ENCODE measurements around the gene LRRFIP1.
"Not testable (repeated sequence)": the region's sequence is repeated elsewhere in the genome, so short reads cannot be mapped to it uniquely, and the experiment has no call there.

LRRFIP1 gene

GRCh38 chr2:237686659-237687136 lies 59.3 kb downstream of the LRRFIP1 start:
- Histone ChIP-seq H3K4me3 (ENCODE audit: low read length in 2 of 2) (no peak overlapping the region), H3K27me3 (ENCODE audit: control insufficient read depth in 2 of 2, insufficient read depth in 2 of 2, low read length in 2 of 2) (no peaks in the 10 kb centered on the region), H3K4me1 (ENCODE audit: control insufficient read depth in 2 of 2, insufficient read depth in 2 of 2, low read length in 2 of 2) (peaks cover 7 to 48% of the 10 kb centered on the region in 2 donors), H3K9ac (ENCODE audit: low read depth in 1 of 2, low read length in 2 of 2) (no peak overlapping the region), H3K36me3 (ENCODE audit: control insufficient read depth in 2 of 2, insufficient read depth in 2 of 2, low read length in 2 of 2) (no peaks in the 10 kb centered on the region), H3K27ac (ENCODE audit: low read depth in 2 of 2, low read length in 2 of 2) (no peak overlapping the region), H3K9me3 (ENCODE audit: control insufficient read depth in 2 of 2, low read length in 2 of 2) (no peaks in the 10 kb centered on the region)

GRCh38 chr2:237688081-237688480 lies 60.7 kb downstream of the LRRFIP1 start:
- Histone ChIP-seq H3K4me1 (ENCODE audit: control insufficient read depth in 2 of 2, insufficient read depth in 2 of 2, low read length in 2 of 2) (peaks cover 5 to 38% of the 10 kb centered on the region in 2 donors), H3K27ac (ENCODE audit: low read depth in 2 of 2, low read length in 2 of 2) (peak overlapping the region; percentile 73 to 77), H3K27me3 (ENCODE audit: control insufficient read depth in 2 of 2, insufficient read depth in 2 of 2, low read length in 2 of 2) (no peaks in the 10 kb centered on the region)

GRCh38 chr2:237688541-237688940 lies 61.2 kb downstream of the LRRFIP1 start:
- Histone ChIP-seq H3K4me1 (ENCODE audit: control insufficient read depth in 2 of 2, insufficient read depth in 2 of 2, low read length in 2 of 2) (peaks cover 10 to 38% of the 10 kb centered on the region in 2 donors), H3K27ac (ENCODE audit: low read depth in 2 of 2, low read length in 2 of 2) (peak overlapping the region; percentile 73 to 77)
- H3K9ac ChIP-seq (ENCODE audit: low read depth in 1 of 2, low read length in 2 of 2); H3K9me3 ChIP-seq (ENCODE audit: control insufficient read depth in 2 of 2, low read length in 2 of 2); H3K4me3 ChIP-seq (ENCODE audit: low read length in 2 of 2); H3K27me3 ChIP-seq (ENCODE audit: control insufficient read depth in 2 of 2, insufficient read depth in 2 of 2, low read length in 2 of 2); H3K36me3 ChIP-seq (ENCODE audit: control insufficient read depth in 2 of 2, insufficient read depth in 2 of 2, low read length in 2 of 2): not testable (repeated sequence)

More at GRCh38 chr2:237688081-237688480, 60.7 kb downstream of the LRRFIP1 start:
- H3K9ac ChIP-seq (ENCODE audit: low read depth in 1 of 2, low read length in 2 of 2) = no peak overlapping the region
- H3K4me3 ChIP-seq (ENCODE audit: low read length in 2 of 2) = no peak overlapping the region
- H3K9me3 ChIP-seq (ENCODE audit: control insufficient read depth in 2 of 2, low read length in 2 of 2) = no peaks in the 10 kb centered on the region
- no peaks in the 10 kb centered on the region for H3K36me3 ChIP-seq (ENCODE audit: control insufficient read depth in 2 of 2, insufficient read depth in 2 of 2, low read length in 2 of 2)

- Histone ChIP-seq H3K27ac (ENCODE audit: low read depth in 2 of 2, low read length in 2 of 2) (peak overlapping the region; percentile 26 to 30), H3K9ac (ENCODE audit: low read depth in 1 of 2, low read length in 2 of 2) (peak overlapping the region in 1 of 2 donors; percentile 30), H3K4me1 (ENCODE audit: control insufficient read depth in 2 of 2, insufficient read depth in 2 of 2, low read length in 2 of 2) (peaks cover 20 to 46% of the 10 kb centered on the region in 2 donors), H3K36me3 (ENCODE audit: control insufficient read depth in 2 of 2, insufficient read depth in 2 of 2, low read length in 2 of 2) (no peaks in the 10 kb centered on the region), H3K4me3 (ENCODE audit: low read length in 2 of 2) (no peak overlapping the region), H3K9me3 (ENCODE audit: control insufficient read depth in 2 of 2, low read length in 2 of 2) (no peaks in the 10 kb centered on the region), H3K27me3 (ENCODE audit: control insufficient read depth in 2 of 2, insufficient read depth in 2 of 2, low read length in 2 of 2) (no peaks in the 10 kb centered on the region)
Measured at GRCh38 chr2:237689336-237690131, 62.1 kb downstream of the LRRFIP1 start.

GRCh38 chr2:237691029-237691907 lies 63.9 kb downstream of the LRRFIP1 start:
- Histone ChIP-seq H3K4me1 (ENCODE audit: control insufficient read depth in 2 of 2, insufficient read depth in 2 of 2, low read length in 2 of 2) (peaks cover 33 to 61% of the 10 kb centered on the region in 2 donors), H3K27me3 (ENCODE audit: control insufficient read depth in 2 of 2, insufficient read depth in 2 of 2, low read length in 2 of 2) (no peaks in the 10 kb centered on the region), H3K36me3 (ENCODE audit: control insufficient read depth in 2 of 2, insufficient read depth in 2 of 2, low read length in 2 of 2) (no peaks in the 10 kb centered on the region), H3K9me3 (ENCODE audit: control insufficient read depth in 2 of 2, low read length in 2 of 2) (no peaks in the 10 kb centered on the region), H3K27ac (ENCODE audit: low read depth in 2 of 2, low read length in 2 of 2) (peak overlapping the region; percentile 87 to 89), H3K9ac (ENCODE audit: low read depth in 1 of 2, low read length in 2 of 2) (peak overlapping the region; percentile 81 to 86), H3K4me3 (ENCODE audit: low read length in 2 of 2) (peak overlapping the region; percentile 72 to 79)

- Histone ChIP-seq H3K27ac (ENCODE audit: low read depth in 2 of 2, low read length in 2 of 2) (peak overlapping the region; percentile 95 to 96), H3K4me1 (ENCODE audit: control insufficient read depth in 2 of 2, insufficient read depth in 2 of 2, low read length in 2 of 2) (peaks cover 33 to 66% of the 10 kb centered on the region in 2 donors), H3K4me3 (ENCODE audit: low read length in 2 of 2) (peak overlapping the region; percentile 80 to 88), H3K27me3 (ENCODE audit: control insufficient read depth in 2 of 2, insufficient read depth in 2 of 2, low read length in 2 of 2) (no peaks in the 10 kb centered on the region), H3K9ac (ENCODE audit: low read depth in 1 of 2, low read length in 2 of 2) (peak overlapping the region; percentile 85 to 98), H3K9me3 (ENCODE audit: control insufficient read depth in 2 of 2, low read length in 2 of 2) (no peaks in the 10 kb centered on the region), H3K36me3 (ENCODE audit: control insufficient read depth in 2 of 2, insufficient read depth in 2 of 2, low read length in 2 of 2) (no peaks in the 10 kb centered on the region)
Measured at GRCh38 chr2:237691908-237692600, 64.7 kb downstream of the LRRFIP1 start.

GRCh38 chr2:237692601-237693290 lies 65.4 kb downstream of the LRRFIP1 start:
- H3K9me3 ChIP-seq (ENCODE audit: control insufficient read depth in 2 of 2, low read length in 2 of 2) = no peaks in the 10 kb centered on the region
- H3K9ac ChIP-seq (ENCODE audit: low read depth in 1 of 2, low read length in 2 of 2) = peak overlapping the region; percentile 85 to 98
- peaks cover 38 to 69% of the 10 kb centered on the region in 2 donors for H3K4me1 ChIP-seq (ENCODE audit: control insufficient read depth in 2 of 2, insufficient read depth in 2 of 2, low read length in 2 of 2)
- H3K4me3 ChIP-seq (ENCODE audit: low read length in 2 of 2) = peak overlapping the region; percentile 80 to 88
- H3K36me3 ChIP-seq (ENCODE audit: control insufficient read depth in 2 of 2, insufficient read depth in 2 of 2, low read length in 2 of 2) = no peaks in the 10 kb centered on the region
- H3K27ac ChIP-seq (ENCODE audit: low read depth in 2 of 2, low read length in 2 of 2) = peak overlapping the region; percentile 95 to 96
- no peaks in the 10 kb centered on the region for H3K27me3 ChIP-seq (ENCODE audit: control insufficient read depth in 2 of 2, insufficient read depth in 2 of 2, low read length in 2 of 2)

- Histone ChIP-seq H3K27ac (ENCODE audit: low read depth in 2 of 2, low read length in 2 of 2) (peak overlapping the region; percentile 95 to 96), H3K9ac (ENCODE audit: low read depth in 1 of 2, low read length in 2 of 2) (peak overlapping the region; percentile 85 to 98), H3K27me3 (ENCODE audit: control insufficient read depth in 2 of 2, insufficient read depth in 2 of 2, low read length in 2 of 2) (no peaks in the 10 kb centered on the region), H3K36me3 (ENCODE audit: control insufficient read depth in 2 of 2, insufficient read depth in 2 of 2, low read length in 2 of 2) (no peaks in the 10 kb centered on the region), H3K4me1 (ENCODE audit: control insufficient read depth in 2 of 2, insufficient read depth in 2 of 2, low read length in 2 of 2) (peaks cover 45 to 71% of the 10 kb centered on the region in 2 donors), H3K9me3 (ENCODE audit: control insufficient read depth in 2 of 2, low read length in 2 of 2) (no peaks in the 10 kb centered on the region), H3K4me3 (ENCODE audit: low read length in 2 of 2) (peak overlapping the region; percentile 80 to 88)
Measured at GRCh38 chr2:237693291-237693994, 66.1 kb downstream of the LRRFIP1 start.
